Tibial artery (tissue), 4 donors: ENCODE data around the gene IL2RA.
A peak's percentile ranks its signal among the peaks of the same experiment; 100 is the strongest.

Experiments
- DNase-seq, 2 donors: peaks; one replicate each; pipeline ENCODE4 v3.0.0-alpha.2; 2019
- H3K27ac ChIP-seq, 2 donors: fragments of 200-600 bp; sonication (generic) in 1 of 2; 1 replicate in 1 of 2; 2 replicates in 1 of 2; pipeline ENCODE4 v1.5.1; 2018 to 2019; ENCODE audit warnings: mild to moderate bottlenecking in 1 of 2
- H3K27me3 ChIP-seq, 2 donors: fragments of 200-600 bp; sonication (generic) in 1 of 2; one replicate each; pipeline versions ENCODE4 v1.5.1 to v1.6.0; 2016 to 2019
- H3K36me3 ChIP-seq, 3 donors: fragments of 200-600 bp; sonication (generic) in 2 of 3; one replicate each; pipeline ENCODE4 v1.5.1; 2016 to 2019; ENCODE audit warnings: mild to moderate bottlenecking in 2 of 3
- H3K4me1 ChIP-seq, 4 donors: fragments of 200-600 bp; sonication (generic) in 2 of 4; 1 replicate in 3 of 4; 2 replicates in 1 of 4; pipeline ENCODE4 v1.5.1; 2016 to 2019
- H3K4me3 ChIP-seq, 2 donors: fragments of 200-600 bp; sonication (generic) in 1 of 2; 1 replicate in 1 of 2; 2 replicates in 1 of 2; pipeline ENCODE4 v1.5.1; 2018 to 2019; ENCODE audit warnings: mild to moderate bottlenecking in 2 of 2
- H3K9me3 ChIP-seq, 3 donors: fragments of 200-600 bp; sonication (generic) in 1 of 3; one replicate each; pipeline ENCODE4 v1.5.1; 2016 to 2019
- intact Hi-C: fragments of 100-400 bp; cut with DNase I; formaldehyde crosslinking; loops from one replicate; pipeline ENCODE4 v1.15.0; 2023; ENCODE audit warnings: low total_unique reads
- TF ChIP-seq, protein P1 (sequence below), 2 experiments: fragments of 200-600 bp in 1 of 2; fragments of 450-650 bp in 1 of 2; IDR thresholded peaks; one replicate each; pipeline ENCODE4 v1.5.1; 2017 to 2019; ENCODE audit warnings: antibody characterized with exemption in 2 of 2, mild to moderate bottlenecking in 1 of 2, moderate library complexity in 1 of 2

The IL2RA gene

DNA sequence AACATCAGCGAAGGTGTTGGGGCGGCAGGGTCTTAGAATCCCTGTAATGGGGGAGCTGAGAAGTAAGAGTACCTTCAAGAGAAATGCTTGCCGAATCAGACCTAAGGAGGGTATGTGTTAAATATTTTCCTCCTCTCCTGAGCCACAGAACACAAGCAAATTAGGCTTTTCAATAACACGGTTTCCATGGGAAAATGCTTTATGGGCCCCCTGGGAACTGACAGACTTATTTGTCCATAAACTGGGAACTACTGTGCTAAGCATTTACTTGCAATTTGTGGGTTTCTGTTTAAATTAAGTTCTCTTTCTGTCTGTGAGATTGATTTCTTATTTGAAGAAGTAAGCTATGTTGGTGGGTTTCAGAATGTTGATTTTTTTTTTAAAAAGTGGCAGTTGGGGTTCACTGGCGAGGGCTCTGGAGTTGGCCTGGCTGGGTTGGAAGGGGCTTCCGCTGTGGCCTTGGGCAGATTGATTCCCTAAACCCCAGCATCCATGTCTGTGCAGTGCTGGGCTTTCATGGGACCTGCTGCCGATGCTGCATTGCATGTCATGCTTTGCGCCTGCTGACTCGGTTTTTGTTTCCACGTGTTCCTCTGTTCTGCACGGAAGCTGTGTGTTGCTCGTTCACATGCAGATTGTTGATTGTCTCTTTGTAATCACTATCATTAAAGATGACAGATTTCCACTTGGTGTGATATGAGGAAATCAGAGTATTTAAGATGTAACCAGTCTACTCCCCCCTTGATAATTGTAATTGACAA is 33.8 kb upstream of the IL2RA start:
- TF ChIP-seq, protein P1, sequence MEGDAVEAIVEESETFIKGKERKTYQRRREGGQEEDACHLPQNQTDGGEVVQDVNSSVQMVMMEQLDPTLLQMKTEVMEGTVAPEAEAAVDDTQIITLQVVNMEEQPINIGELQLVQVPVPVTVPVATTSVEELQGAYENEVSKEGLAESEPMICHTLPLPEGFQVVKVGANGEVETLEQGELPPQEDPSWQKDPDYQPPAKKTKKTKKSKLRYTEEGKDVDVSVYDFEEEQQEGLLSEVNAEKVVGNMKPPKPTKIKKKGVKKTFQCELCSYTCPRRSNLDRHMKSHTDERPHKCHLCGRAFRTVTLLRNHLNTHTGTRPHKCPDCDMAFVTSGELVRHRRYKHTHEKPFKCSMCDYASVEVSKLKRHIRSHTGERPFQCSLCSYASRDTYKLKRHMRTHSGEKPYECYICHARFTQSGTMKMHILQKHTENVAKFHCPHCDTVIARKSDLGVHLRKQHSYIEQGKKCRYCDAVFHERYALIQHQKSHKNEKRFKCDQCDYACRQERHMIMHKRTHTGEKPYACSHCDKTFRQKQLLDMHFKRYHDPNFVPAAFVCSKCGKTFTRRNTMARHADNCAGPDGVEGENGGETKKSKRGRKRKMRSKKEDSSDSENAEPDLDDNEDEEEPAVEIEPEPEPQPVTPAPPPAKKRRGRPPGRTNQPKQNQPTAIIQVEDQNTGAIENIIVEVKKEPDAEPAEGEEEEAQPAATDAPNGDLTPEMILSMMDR (IDR thresholded peaks at IDR 0.05): no peak
- intact Hi-C loops: no loop called here
- H3K36me3 ChIP-seq: peaks cover 10 to 34% (median 11%) of the 10 kb centered on the region in 3 donors
- H3K4me1 ChIP-seq: peaks cover 0 to 42% (median 25%) of the 10 kb centered on the region in 4 donors
- no peak overlapping the region for H3K27ac ChIP-seq
- H3K27me3 ChIP-seq: no peaks in the 10 kb centered on the region
- H3K9me3 ChIP-seq: no peaks in the 10 kb centered on the region
- H3K4me3 ChIP-seq: no peak overlapping the region
- DNase-seq: no peak

DNA sequence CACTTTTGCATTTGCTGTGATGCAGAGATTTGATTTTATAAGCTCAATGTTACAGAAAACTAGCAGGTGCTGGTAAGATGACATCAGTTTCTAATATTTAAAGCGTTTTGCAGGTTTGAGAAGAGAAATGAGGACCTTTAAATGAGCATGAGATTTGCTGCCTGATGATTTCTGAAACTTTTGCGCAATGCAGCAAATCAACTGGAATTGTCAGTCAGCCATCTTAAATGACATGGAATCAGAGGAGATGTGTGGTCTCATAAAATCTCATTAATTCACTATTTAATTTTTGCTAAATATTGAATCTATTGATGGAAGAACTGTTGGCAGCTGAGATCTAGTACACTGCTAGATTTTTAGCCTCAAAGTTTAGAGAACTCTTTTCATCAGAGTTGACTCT is 30.6 kb upstream of the IL2RA start:
- Histone ChIP-seq H3K4me3 (no peak overlapping the region), H3K9me3 (no peaks in the 10 kb centered on the region), H3K27ac (no peak overlapping the region), H3K4me1 (peaks cover 0 to 59% (median 41%) of the 10 kb centered on the region in 4 donors), H3K36me3 (peaks cover 6 to 9% (median 9%) of the 10 kb centered on the region in 3 donors), H3K27me3 (no peaks in the 10 kb centered on the region)
- intact Hi-C loops: no loop called here
- DNase-seq: no peak
- TF ChIP-seq, protein P1 (IDR thresholded peaks at IDR 0.05): no peak

GRCh38 chr10:6091630-6092029 is 29.5 kb upstream of the IL2RA start:
- Histone ChIP-seq H3K4me3 (no peak overlapping the region), H3K27ac (no peak overlapping the region), H3K27me3 (no peaks in the 10 kb centered on the region), H3K4me1 (peaks cover 0 to 59% (median 41%) of the 10 kb centered on the region in 4 donors), H3K36me3 (no peaks in the 10 kb centered on the region), H3K9me3 (no peaks in the 10 kb centered on the region)
- no peak for DNase-seq
- intact Hi-C loops: no loop called here
- TF ChIP-seq, protein P1 (IDR thresholded peaks at IDR 0.05): no peak

DNA sequence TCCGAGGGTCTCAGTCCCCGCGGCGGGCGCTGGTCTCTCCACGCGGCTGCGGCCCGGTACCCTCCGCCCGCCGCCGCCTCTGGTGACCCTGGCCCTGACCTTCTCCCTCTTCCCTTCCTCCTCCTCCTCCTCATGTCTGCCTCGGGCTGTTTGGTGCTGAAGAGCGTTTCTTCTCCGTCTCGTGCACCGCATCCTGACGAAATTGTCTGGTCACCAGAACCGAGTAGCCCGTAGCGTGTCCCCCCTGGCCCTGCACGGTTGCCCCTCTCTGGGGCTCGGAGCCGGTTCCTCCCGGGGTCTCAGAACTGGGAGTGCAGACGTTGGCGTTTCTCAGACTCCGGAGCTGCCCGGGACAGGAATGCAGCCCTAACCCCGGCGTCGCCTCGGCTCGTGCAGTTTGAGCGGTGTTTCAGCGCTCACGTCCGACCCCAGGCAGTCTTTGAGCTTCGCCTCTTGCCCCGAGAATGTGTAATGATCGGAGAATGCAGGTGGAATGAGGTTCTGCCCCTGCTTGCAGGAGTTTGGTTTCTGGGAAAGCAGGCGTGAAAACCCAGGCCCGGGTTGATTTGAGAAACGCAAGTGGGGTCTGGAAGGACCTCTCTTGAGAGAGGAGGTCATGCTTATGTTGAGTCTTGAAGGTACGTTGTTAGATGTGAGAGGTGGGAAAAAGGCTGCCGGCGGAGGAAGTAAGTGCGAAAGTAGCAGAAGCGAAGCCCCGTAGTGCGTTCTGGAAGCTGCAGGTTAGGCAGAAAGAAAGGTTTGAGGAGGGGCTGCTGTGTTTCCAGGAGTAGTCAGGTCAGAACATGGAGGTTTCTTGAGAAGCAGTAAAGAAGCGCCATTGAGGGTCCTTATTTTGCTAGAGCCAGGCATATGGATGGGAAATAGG is 27.4 kb upstream of the IL2RA start:
- Histone ChIP-seq H3K27ac (peak overlapping the region; percentile 76 to 90), H3K36me3 (no peaks in the 10 kb centered on the region), H3K4me3 (peak overlapping the region; percentile 88 to 96), H3K4me1 (peaks cover 0 to 47% (median 30%) of the 10 kb centered on the region in 4 donors), H3K27me3 (no peaks in the 10 kb centered on the region), H3K9me3 (no peaks in the 10 kb centered on the region)
- TF ChIP-seq, protein P1 (IDR thresholded peaks at IDR 0.05): no peak
- intact Hi-C loops: no loop called here
- DNase-seq: peak in 1 of 2 donors; percentile 22

DNA sequence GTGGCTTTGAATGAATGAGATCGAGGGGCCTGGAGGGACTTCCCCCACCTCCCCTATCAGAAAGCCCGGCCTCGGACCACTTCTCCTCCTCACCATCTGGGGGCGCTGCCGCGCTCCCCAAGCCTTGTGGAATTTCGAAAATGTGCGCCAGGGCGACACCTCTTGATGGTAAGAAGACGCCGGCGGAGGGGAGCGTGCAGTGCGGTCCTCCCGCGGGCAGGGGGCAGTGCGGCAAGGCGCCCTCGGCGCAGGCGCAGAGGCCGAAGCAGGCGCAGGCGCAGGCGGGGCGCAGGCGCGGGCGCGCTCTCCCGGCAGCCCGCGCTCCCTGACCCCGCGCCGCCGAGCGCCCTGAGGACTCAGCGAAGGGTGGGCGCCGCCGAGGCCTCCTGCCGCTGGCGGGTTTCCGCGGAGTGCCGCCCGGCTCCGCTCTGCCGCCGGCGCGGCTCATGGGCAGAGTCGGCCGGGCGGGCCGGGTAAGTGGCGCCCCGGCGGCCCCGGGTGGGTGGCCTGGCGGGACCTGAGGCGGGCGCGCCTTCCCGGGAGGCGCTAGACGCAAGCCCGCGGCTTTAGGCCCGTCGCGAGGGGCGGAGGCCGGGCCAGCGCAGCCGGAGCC is 26.7 kb upstream of the IL2RA start, which contains the start of gene RBM17:
Gene RBM17 (plus strand): TSS at position 314 of the 613 bp plus-strand sequence. CDS start 8,032 bp downstream, outside the sequence.
- Histone ChIP-seq H3K27me3 (peaks cover 0 to 3% of the 10 kb centered on the region in 2 donors), H3K4me3 (peak within 1 kb of the TSS; percentile 88 to 96), H3K27ac (peak within 1 kb of the TSS; percentile 76 to 90), H3K4me1 (peaks cover 0 to 45% (median 30%) of the 10 kb centered on the region in 4 donors), H3K36me3 (no peaks in the 10 kb centered on the region), H3K9me3 (no peaks in the 10 kb centered on the region)
- peak; percentile 97 for DNase-seq
- TF ChIP-seq, protein P1 (IDR thresholded peaks at IDR 0.05): peak; percentile 100
- intact Hi-C loops: no loop called here
